HFF-Myc (cell line): Measurements from ENCODE around the gene CLEC3B.

ENCODE experiments used
- DNase-seq: peaks from one replicate; pipeline ENCODE4 v3.0.0-alpha.2; 2011; ENCODE audit warnings: low read depth; ENCODE audit errors: extremely low read depth
- H3K4me3 ChIP-seq: replicated peaks from 2 replicates; pipeline ENCODE4 v1.5.1; 2011; ENCODE audit warnings: low read depth, mild to moderate bottlenecking, control low read depth, low read length
- CTCF ChIP-seq: IDR thresholded peaks from 2 replicates; pipeline ENCODE4 v1.5.1; 2012; ENCODE audit warnings: mild to moderate bottlenecking, low read depth, low read length, control low read depth; ENCODE audit errors: missing control alignments

CLEC3B gene

DNA sequence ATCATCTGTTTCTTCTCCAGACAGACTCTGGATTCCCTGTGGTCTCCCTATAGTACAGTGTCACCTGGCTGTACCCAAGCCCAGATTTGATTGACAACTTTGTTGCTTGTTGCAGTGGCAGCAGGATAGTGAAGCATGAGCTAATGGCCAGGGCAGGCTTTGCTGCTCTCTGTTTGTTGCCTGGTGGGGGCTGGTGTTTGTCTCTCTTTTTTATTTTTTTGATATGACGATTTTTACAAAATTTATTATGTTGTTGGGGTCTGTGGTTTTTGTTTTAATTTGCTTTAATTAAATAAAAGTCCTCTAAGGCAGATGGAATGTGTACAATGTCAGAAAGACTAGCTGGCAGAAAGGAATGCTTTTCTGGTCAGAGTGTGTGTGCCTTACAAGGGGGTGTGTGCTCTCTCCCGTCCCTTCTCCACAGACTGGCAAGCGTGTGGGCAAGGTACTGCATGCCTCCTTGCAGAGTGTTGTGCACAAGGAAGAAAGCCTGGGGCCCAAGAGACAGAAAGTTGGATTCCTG lies 15.2 kb upstream of the CLEC3B start:
- DNase-seq: no peak
- no peak for TF ChIP-seq CTCF
- no peak overlapping the region for H3K4me3 ChIP-seq

GRCh38 chr3:45011756-45012508 lies 14.2 kb upstream of the CLEC3B start:
- H3K4me3 ChIP-seq: no peak overlapping the region
- peak; percentile 71 for DNase-seq
- no peak for TF ChIP-seq CTCF

GRCh38 chr3:45012577-45012976 lies 13.5 kb upstream of the CLEC3B start:
- no peak for TF ChIP-seq CTCF

GRCh38 chr3:45016916-45017315 lies 9.2 kb upstream of the CLEC3B start:
- TF ChIP-seq CTCF: no peak
- H3K4me3 ChIP-seq: no peak overlapping the region
- no peak for DNase-seq

More at GRCh38 chr3:45012577-45012976, 13.5 kb upstream of the CLEC3B start:
- no peak overlapping the region for H3K4me3 ChIP-seq
- DNase-seq: no peak

- DNase-seq: no peak
- H3K4me3 ChIP-seq: no peak overlapping the region
- no peak for TF ChIP-seq CTCF
Observed at GRCh38 chr3:45017821-45018220, 8.3 kb upstream of the CLEC3B start.

DNA sequence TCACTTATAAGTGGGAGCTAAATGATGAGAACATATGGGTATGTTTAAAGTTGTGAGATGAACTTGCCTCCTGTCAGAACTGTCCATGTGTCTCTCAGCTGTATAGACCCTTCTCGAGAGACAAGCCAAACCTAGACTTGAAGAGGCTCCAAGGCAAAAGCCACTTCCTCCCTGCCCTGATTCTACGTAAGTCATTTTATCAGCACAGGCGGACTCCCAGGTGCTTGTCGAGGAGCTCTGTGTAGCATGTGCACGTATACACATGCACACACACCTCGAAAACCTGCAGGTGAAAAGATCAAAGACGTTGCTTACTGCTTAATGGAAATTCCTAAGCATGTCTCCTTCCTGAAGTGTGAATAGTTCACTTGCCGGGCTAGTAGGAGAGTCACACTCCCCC lies 5.6 kb upstream of the CLEC3B start:
- H3K4me3 ChIP-seq: no peak overlapping the region
- DNase-seq: no peak
- no peak for TF ChIP-seq CTCF
